Measurements from ENCODE around the gene ENOX1. TPM values are rescaled to one million over a fixed set of nuclear protein-coding genes. Genes with fewer than 3 reads are reported as not detected.
"Not testable (repeated sequence)": the region's sequence is repeated elsewhere in the genome, so short reads cannot be mapped to it uniquely, and the experiment has no call there.

ENOX1 gene
- total RNA-seq, 6 experiments from 2014 or later: 0.50 to 3.2 (median 0.64) TPM

GRCh38 chr13:43357564-43357963, 429.2 kb downstream of the ENOX1 start:
- H3K36me3 Mint-ChIP-seq (ENCODE audit: low read depth): no peaks in the 10 kb centered on the region
- no peaks in the 10 kb centered on the region; the same call in 1 of the 2 replicates for H3K27me3 Mint-ChIP-seq (ENCODE audit: insufficient read depth)
- H3K4me3 Mint-ChIP-seq: no peak overlapping the region
- H3K27ac Mint-ChIP-seq: no peak overlapping the region
- H3K4me1 Mint-ChIP-seq (ENCODE audit: low read depth): no peaks in the 10 kb centered on the region; the same call in 1 of the 2 replicates
- DNase-seq: no peak
- TF ChIP-seq CTCF (IDR thresholded peaks at IDR 0.05): no peak
- H3K9me3 Mint-ChIP-seq: no peaks in the 10 kb centered on the region

GRCh38 chr13:43356567-43356966, 430.2 kb downstream of the ENOX1 start:
- no peaks in the 10 kb centered on the region for H3K9me3 Mint-ChIP-seq
- DNase-seq: no peak
- no peaks in the 10 kb centered on the region for H3K36me3 Mint-ChIP-seq (ENCODE audit: low read depth)
- no peaks in the 10 kb centered on the region; the same call in 1 of the 2 replicates for H3K27me3 Mint-ChIP-seq (ENCODE audit: insufficient read depth)
- no peak overlapping the region for H3K27ac Mint-ChIP-seq
- H3K4me3 Mint-ChIP-seq: no peak overlapping the region
- no peaks in the 10 kb centered on the region; the same call in 1 of the 2 replicates for H3K4me1 Mint-ChIP-seq (ENCODE audit: low read depth)
- TF ChIP-seq CTCF (IDR thresholded peaks at IDR 0.05): no peak

- Mint-ChIP-seq H3K4me3 (no peak overlapping the region), H3K9me3 (no peaks in the 10 kb centered on the region), H3K27me3 (ENCODE audit: insufficient read depth) (no peaks in the 10 kb centered on the region; the same call in 1 of the 2 replicates), H3K36me3 (ENCODE audit: low read depth) (no peaks in the 10 kb centered on the region), H3K4me1 (ENCODE audit: low read depth) (no peaks in the 10 kb centered on the region; the same call in 1 of the 2 replicates), H3K27ac (no peak overlapping the region)
- no peak for TF ChIP-seq CTCF (IDR thresholded peaks at IDR 0.05)
- DNase-seq: no peak
These were observed 431.0 kb downstream of the ENOX1 start for GRCh38 chr13:43355774-43356173.

- no peak overlapping the region for H3K27ac Mint-ChIP-seq
- H3K4me1 Mint-ChIP-seq (ENCODE audit: low read depth): no peaks in the 10 kb centered on the region
- DNase-seq: no peak
- TF ChIP-seq CTCF (IDR thresholded peaks at IDR 0.05): no peak
- H3K27me3 Mint-ChIP-seq (ENCODE audit: insufficient read depth): no peaks in the 10 kb centered on the region; the same call in 1 of the 2 replicates
- H3K9me3 Mint-ChIP-seq: no peaks in the 10 kb centered on the region
- no peaks in the 10 kb centered on the region for H3K36me3 Mint-ChIP-seq (ENCODE audit: low read depth)
- H3K4me3 Mint-ChIP-seq: no peak overlapping the region
These were observed 432.4 kb downstream of the ENOX1 start for GRCh38 chr13:43354153-43354945.

GRCh38 chr13:43353631-43354030, 433.1 kb downstream of the ENOX1 start:
- Mint-ChIP-seq H3K9me3 (no peaks in the 10 kb centered on the region), H3K27me3 (ENCODE audit: insufficient read depth) (no peaks in the 10 kb centered on the region), H3K4me1 (ENCODE audit: low read depth) (peaks cover 1% of the 10 kb centered on the region), H3K27ac (no peak overlapping the region), H3K4me3 (no peak overlapping the region), H3K36me3 (ENCODE audit: low read depth) (no peaks in the 10 kb centered on the region)
- no peak for TF ChIP-seq CTCF (IDR thresholded peaks at IDR 0.05)
- DNase-seq: no peak

GRCh38 chr13:43351612-43352011, 435.2 kb downstream of the ENOX1 start:
- DNase-seq; H3K4me3 Mint-ChIP-seq; H3K27me3 Mint-ChIP-seq (ENCODE audit: insufficient read depth); H3K9me3 Mint-ChIP-seq; H3K27ac Mint-ChIP-seq; H3K36me3 Mint-ChIP-seq (ENCODE audit: low read depth): not testable (repeated sequence)
- H3K4me1 Mint-ChIP-seq (ENCODE audit: low read depth): peaks cover 11% of the 10 kb centered on the region
